Measurements from ENCODE around the gene LMCD1. TPM values are rescaled to one million over a fixed set of nuclear protein-coding genes. Genes with fewer than 3 reads are reported as not detected.

LMCD1 gene
- total RNA-seq, 2 experiments from 2014 or later: 0.36 to 0.55 TPM

DNA sequence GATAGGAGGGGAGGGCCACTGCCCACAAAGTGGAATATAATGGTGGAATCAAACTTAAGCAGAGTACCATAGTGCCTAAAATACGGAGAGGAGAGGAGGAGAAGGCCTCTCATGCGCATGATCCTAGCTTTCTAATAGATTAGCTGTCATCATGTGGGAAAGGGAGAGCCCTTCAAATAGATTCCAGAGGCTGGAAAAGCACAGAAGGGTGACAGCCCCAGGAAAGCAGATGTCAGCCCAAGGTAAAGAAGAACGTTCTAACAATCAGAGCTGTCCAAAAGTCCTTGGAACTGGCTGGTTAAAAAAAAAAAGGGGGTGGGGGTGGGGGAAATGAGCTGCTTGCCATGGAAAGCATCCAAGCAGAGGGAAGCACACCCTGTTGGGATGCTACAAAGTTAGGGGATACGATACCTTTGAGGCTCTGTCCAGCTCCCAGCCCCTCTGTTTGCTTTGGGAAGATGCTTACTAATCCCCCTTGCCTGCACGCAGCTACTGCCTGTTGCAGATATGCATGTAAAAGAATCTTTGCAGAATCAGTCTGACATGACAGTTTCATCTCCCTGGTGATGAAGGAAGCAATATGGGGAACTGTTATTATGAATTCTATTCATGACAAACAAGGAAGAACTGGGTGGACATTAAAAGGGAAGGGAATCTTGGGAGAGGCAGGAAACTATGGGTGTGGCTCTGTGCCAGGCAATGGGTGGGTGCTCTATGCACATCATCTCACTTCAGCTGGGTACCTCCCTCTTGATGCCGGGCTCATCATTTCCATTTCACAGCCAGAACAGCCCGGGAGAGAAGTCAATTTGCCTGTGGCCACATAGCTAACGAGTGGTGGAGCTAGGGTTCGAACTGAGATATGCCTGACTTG, 10.1 kb upstream of the LMCD1 start:
- CTCF ChIA-PET: no interaction called here
- no peak overlapping the region for H3K27ac Mint-ChIP-seq

GRCh38 chr3:8492744-8493511, 8.7 kb upstream of the LMCD1 start:
- no peak overlapping the region for H3K27ac Mint-ChIP-seq
- ChIA-PET POLR2A (interaction anchor here (0.9 kb wide), 1 partner anchor 8 kb away, joined by 3 read pairs; the partner anchor contains the start of gene LMCD1), CTCF (no interaction called here)
- TF ChIP-seq, protein P1, sequence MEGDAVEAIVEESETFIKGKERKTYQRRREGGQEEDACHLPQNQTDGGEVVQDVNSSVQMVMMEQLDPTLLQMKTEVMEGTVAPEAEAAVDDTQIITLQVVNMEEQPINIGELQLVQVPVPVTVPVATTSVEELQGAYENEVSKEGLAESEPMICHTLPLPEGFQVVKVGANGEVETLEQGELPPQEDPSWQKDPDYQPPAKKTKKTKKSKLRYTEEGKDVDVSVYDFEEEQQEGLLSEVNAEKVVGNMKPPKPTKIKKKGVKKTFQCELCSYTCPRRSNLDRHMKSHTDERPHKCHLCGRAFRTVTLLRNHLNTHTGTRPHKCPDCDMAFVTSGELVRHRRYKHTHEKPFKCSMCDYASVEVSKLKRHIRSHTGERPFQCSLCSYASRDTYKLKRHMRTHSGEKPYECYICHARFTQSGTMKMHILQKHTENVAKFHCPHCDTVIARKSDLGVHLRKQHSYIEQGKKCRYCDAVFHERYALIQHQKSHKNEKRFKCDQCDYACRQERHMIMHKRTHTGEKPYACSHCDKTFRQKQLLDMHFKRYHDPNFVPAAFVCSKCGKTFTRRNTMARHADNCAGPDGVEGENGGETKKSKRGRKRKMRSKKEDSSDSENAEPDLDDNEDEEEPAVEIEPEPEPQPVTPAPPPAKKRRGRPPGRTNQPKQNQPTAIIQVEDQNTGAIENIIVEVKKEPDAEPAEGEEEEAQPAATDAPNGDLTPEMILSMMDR (IDR thresholded peaks at IDR 0.05): no peak
- Histone ChIP-seq H3K9me3 (ENCODE audit: control insufficient read depth in 1 of 2, insufficient read depth in 1 of 2, low read length in 2 of 2) (no peaks in the 10 kb centered on the region), H3K27ac (ENCODE audit: low read depth in 1 of 2, low read length in 2 of 2) (no peak overlapping the region), H3K36me3 (ENCODE audit: insufficient read depth, low read length) (no peaks in the 10 kb centered on the region), H3K27me3 (ENCODE audit: control insufficient read depth in 1 of 2, insufficient read depth in 2 of 2, low read length in 2 of 2) (peaks cover 0 to 3% of the 10 kb centered on the region in 2 experiments), H3K4me3 (ENCODE audit: low read length) (no peak overlapping the region), H3K4me1 (ENCODE audit: insufficient read depth, low read length) (no peaks in the 10 kb centered on the region)
- H3K9me3 Mint-ChIP-seq: no peaks in the 10 kb centered on the region
- no peak for ATAC-seq (ENCODE audit: poor library complexity)
- H3K27me3 Mint-ChIP-seq: peaks cover 5% of the 10 kb centered on the region
- DNase-seq: no peak
- no peaks in the 10 kb centered on the region for H3K4me1 Mint-ChIP-seq (ENCODE audit: low read depth)
- H3K4me3 Mint-ChIP-seq: no peak overlapping the region
- intact Hi-C loops (cut with DNase I, micrococcal nuclease): no loop called here
- H3K36me3 Mint-ChIP-seq (ENCODE audit: low read depth): no peaks in the 10 kb centered on the region

More for the DNA sequence above, 10.1 kb upstream of the LMCD1 start:
- no peaks in the 10 kb centered on the region for H3K4me1 ChIP-seq (ENCODE audit: insufficient read depth, low read length)
- no peak for ATAC-seq (ENCODE audit: poor library complexity)
- TF ChIP-seq, protein P1 (IDR thresholded peaks at IDR 0.05): no peak
- H3K4me3 Mint-ChIP-seq: no peak overlapping the region
- H3K4me3 ChIP-seq (ENCODE audit: low read length): no peak overlapping the region
- no peaks in the 10 kb centered on the region for H3K36me3 Mint-ChIP-seq (ENCODE audit: low read depth)
- H3K27ac ChIP-seq (ENCODE audit: low read depth in 1 of 2, low read length in 2 of 2): no peak overlapping the region
- no peaks in the 10 kb centered on the region for H3K4me1 Mint-ChIP-seq (ENCODE audit: low read depth)
- DNase-seq: no peak
- H3K27me3 ChIP-seq (ENCODE audit: control insufficient read depth in 1 of 2, insufficient read depth in 2 of 2, low read length in 2 of 2): peaks cover 0 to 3% of the 10 kb centered on the region in 2 experiments
- H3K9me3 ChIP-seq (ENCODE audit: control insufficient read depth in 1 of 2, insufficient read depth in 1 of 2, low read length in 2 of 2): no peaks in the 10 kb centered on the region
- H3K27me3 Mint-ChIP-seq: peaks cover 5% of the 10 kb centered on the region
- no peaks in the 10 kb centered on the region for H3K36me3 ChIP-seq (ENCODE audit: insufficient read depth, low read length)
- H3K9me3 Mint-ChIP-seq: no peaks in the 10 kb centered on the region
- intact Hi-C loops (cut with DNase I, micrococcal nuclease): no loop called here
- POLR2A ChIA-PET: no interaction called here

GRCh38 chr3:8493744-8494143, 7.9 kb upstream of the LMCD1 start:
- H3K27ac Mint-ChIP-seq: no peak overlapping the region
- peaks cover 5% of the 10 kb centered on the region for H3K27me3 Mint-ChIP-seq
- H3K36me3 ChIP-seq (ENCODE audit: insufficient read depth, low read length): no peaks in the 10 kb centered on the region
- no peaks in the 10 kb centered on the region for H3K9me3 ChIP-seq (ENCODE audit: control insufficient read depth in 1 of 2, insufficient read depth in 1 of 2, low read length in 2 of 2)
- H3K27ac ChIP-seq (ENCODE audit: low read depth in 1 of 2, low read length in 2 of 2): no peak overlapping the region
- H3K4me3 Mint-ChIP-seq: no peak overlapping the region
- no peaks in the 10 kb centered on the region for H3K4me1 ChIP-seq (ENCODE audit: insufficient read depth, low read length)
- H3K4me3 ChIP-seq (ENCODE audit: low read length): no peak overlapping the region
- no peaks in the 10 kb centered on the region for H3K4me1 Mint-ChIP-seq (ENCODE audit: low read depth)
- intact Hi-C loops (cut with DNase I, micrococcal nuclease): no loop called here
- CTCF ChIA-PET: no interaction called here
- H3K9me3 Mint-ChIP-seq: no peaks in the 10 kb centered on the region
- ATAC-seq (ENCODE audit: poor library complexity) (no peak), DNase-seq (no peak)
- POLR2A ChIA-PET: no interaction called here
- H3K27me3 ChIP-seq (ENCODE audit: control insufficient read depth in 1 of 2, insufficient read depth in 2 of 2, low read length in 2 of 2): peaks cover 0 to 3% of the 10 kb centered on the region in 2 experiments
- TF ChIP-seq, protein P1 (IDR thresholded peaks at IDR 0.05): no peak
- no peaks in the 10 kb centered on the region for H3K36me3 Mint-ChIP-seq (ENCODE audit: low read depth)
